Stimulated activated CD4-positive, alpha-beta T cell treated with anti-CD3 and anti-CD28 coated beads, Interleukin-2, amount 100 ng/mL, for 48 hours (primary cell): ENCODE measurements around the gene AGAP1.
A peak's percentile ranks its signal among the peaks of the same experiment; 100 is the strongest.
"Not testable (repeated sequence)": the region's sequence is repeated elsewhere in the genome, so short reads cannot be mapped to it uniquely, and the experiment has no call there.

Experiments used
- DNase-seq, 2 donors: peaks; one replicate each; pipeline ENCODE4 v3.0.0-alpha.2; 2020

The AGAP1 gene

GRCh38 chr2:235747786-235748091 is 253.9 kb downstream of the AGAP1 start:
- DNase-seq, result no peak

GRCh38 chr2:235749121-235749770 is 255.4 kb downstream of the AGAP1 start:
- no peak for DNase-seq

GRCh38 chr2:235749771-235750160 is 255.9 kb downstream of the AGAP1 start:
- no peak for DNase-seq

- DNase-seq, result no peak
These were observed 259.0 kb downstream of the AGAP1 start for GRCh38 chr2:235752846-235753245.

- no peak for DNase-seq
These were observed 260.7 kb downstream of the AGAP1 start for GRCh38 chr2:235754357-235755207.

GRCh38 chr2:235756491-235756890 is 262.6 kb downstream of the AGAP1 start:
- no peak for DNase-seq

GRCh38 chr2:235757212-235757611 is 263.4 kb downstream of the AGAP1 start:
- DNase-seq, result no peak

GRCh38 chr2:235757640-235758039 is 263.8 kb downstream of the AGAP1 start:
- no peak for DNase-seq

- DNase-seq, result no peak
These were observed 269.2 kb downstream of the AGAP1 start for GRCh38 chr2:235762832-235763598.

GRCh38 chr2:235763816-235764215 is 270.0 kb downstream of the AGAP1 start:
- no peak for DNase-seq

- not testable (repeated sequence) for DNase-seq
These were observed 270.6 kb downstream of the AGAP1 start for GRCh38 chr2:235764478-235764877.

GRCh38 chr2:235765181-235765820 is 271.5 kb downstream of the AGAP1 start:
- no peak for DNase-seq

GRCh38 chr2:235766278-235766677 is 272.4 kb downstream of the AGAP1 start:
- DNase-seq, result peak; percentile 55 to 61

- DNase-seq, result no peak
These were observed 274.8 kb downstream of the AGAP1 start for GRCh38 chr2:235768606-235769005.

GRCh38 chr2:235769046-235769445 is 275.2 kb downstream of the AGAP1 start:
- no peak for DNase-seq

- no peak for DNase-seq
These were observed 277.3 kb downstream of the AGAP1 start for GRCh38 chr2:235770909-235771820.

- no peak for DNase-seq
These were observed 279.5 kb downstream of the AGAP1 start for GRCh38 chr2:235773188-235773928.

- no peak for DNase-seq
These were observed 280.5 kb downstream of the AGAP1 start for GRCh38 chr2:235774153-235774870.

- DNase-seq, result no peak
These were observed 282.7 kb downstream of the AGAP1 start for GRCh38 chr2:235776531-235776930.

GRCh38 chr2:235779444-235779896 is 285.6 kb downstream of the AGAP1 start:
- peak; percentile 57 to 66 for DNase-seq

- no peak for DNase-seq
These were observed 286.6 kb downstream of the AGAP1 start for GRCh38 chr2:235780401-235780800.
